ENCODE results near the gene SUFU. TPM values are rescaled to one million over a fixed set of nuclear protein-coding genes. Genes with fewer than 3 reads are reported as not detected.

The SUFU gene
- total and polyA plus RNA-seq, 4 donors: 1.8 to 3.8 (median 2.9) TPM

DNA sequence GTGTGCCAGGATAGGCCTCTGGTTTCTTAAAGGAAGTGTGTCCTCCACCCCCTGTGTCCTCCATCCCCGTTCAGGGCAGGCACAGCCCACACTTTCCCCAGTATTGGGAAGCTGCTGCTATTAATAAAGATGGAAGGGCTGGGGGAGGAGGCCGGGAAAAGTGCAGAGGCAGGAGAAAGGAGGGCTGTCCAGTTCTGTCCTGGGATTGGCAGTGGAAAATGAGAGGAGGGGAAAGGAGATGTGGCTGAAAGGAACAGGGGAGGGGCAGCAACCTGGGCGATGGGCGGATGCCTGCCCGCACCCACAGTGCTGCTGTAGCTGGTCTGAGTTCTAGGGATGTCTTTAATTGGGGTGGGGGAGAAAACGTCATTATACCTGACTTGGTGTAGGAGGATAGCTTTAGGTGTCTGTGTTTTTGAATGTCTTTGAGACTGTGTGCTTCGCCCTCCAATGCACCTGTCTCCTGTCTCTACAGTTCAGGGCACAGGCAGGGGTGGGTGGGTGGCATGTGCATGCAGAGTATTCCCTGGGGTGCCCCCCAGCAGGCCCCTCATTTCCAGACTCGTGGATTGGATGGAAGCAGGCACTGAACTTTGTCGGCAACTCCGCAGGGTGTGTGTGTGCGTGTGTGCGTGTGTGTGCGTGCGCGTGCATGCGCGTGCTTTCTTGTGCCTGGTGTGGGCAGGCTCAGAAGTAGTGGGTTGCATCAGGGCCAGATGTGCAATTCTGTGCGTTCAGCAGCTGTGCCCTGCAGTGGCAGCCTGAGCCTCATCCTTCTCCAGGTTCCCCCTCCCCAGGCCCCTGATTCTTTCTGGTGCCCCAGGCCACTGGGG, 143.1 kb downstream of the SUFU start:
- no peaks in the 10 kb centered on the region for H3K27me3 ChIP-seq (ENCODE audit: control insufficient read depth in 4 of 4, insufficient read depth in 4 of 4, low read length in 3 of 4)
- peaks cover 0 to 3% (median 0%) of the 10 kb centered on the region in 4 donors for H3K36me3 ChIP-seq (ENCODE audit: control insufficient read depth in 4 of 4, insufficient read depth in 3 of 4, low read depth in 1 of 4, low read length in 3 of 4)
- peaks cover 27 to 53% (median 46%) of the 10 kb centered on the region in 4 donors for H3K4me1 ChIP-seq (ENCODE audit: control insufficient read depth in 4 of 4, insufficient read depth in 4 of 4, low read length in 3 of 4)
- no peak for DNase-seq (ENCODE audit: low spot score)
- H3K9me3 ChIP-seq (ENCODE audit: control insufficient read depth in 4 of 4, low read length in 3 of 4): no peaks in the 10 kb centered on the region
- H3K4me3 ChIP-seq (ENCODE audit: low read depth in 1 of 3, low read length in 3 of 3): peak overlapping the region; percentile 78 to 93 (median 91)
- peak overlapping the region; percentile 99 for H3K27ac ChIP-seq (ENCODE audit: low read depth in 1 of 2, low read length in 2 of 2)
- TF ChIP-seq TAF1 (conservative IDR thresholded peaks at IDR 0.05) (no peak), NR2F2 (IDR thresholded peaks at IDR 0.05) (no peak), HNF4A (conservative IDR thresholded peaks at IDR 0.05) (no peak), RAD21 (IDR thresholded peaks at IDR 0.05) (no peak), HNF4G (IDR thresholded peaks at IDR 0.05) (no peak), EGR1 (IDR thresholded peaks at IDR 0.05; ENCODE audit: low read depth in 2 of 2) (no peak), RXRA (IDR thresholded peaks at IDR 0.05) (no peak), FOXA2 (IDR thresholded peaks at IDR 0.05) (no peak), YY1 (IDR thresholded peaks at IDR 0.05) (no peak), ZBTB33 (IDR thresholded peaks at IDR 0.05) (no peak), SP1 (IDR thresholded peaks at IDR 0.05) (no peak), JUND (IDR thresholded peaks at IDR 0.05) (no peak), FOXA1 (IDR thresholded peaks at IDR 0.05) (no peak), GABPA (IDR thresholded peaks at IDR 0.05 in 1 of 2, conservative IDR thresholded peaks at IDR 0.05 in 1 of 2) (no peak)
- TF ChIP-seq, protein P1, sequence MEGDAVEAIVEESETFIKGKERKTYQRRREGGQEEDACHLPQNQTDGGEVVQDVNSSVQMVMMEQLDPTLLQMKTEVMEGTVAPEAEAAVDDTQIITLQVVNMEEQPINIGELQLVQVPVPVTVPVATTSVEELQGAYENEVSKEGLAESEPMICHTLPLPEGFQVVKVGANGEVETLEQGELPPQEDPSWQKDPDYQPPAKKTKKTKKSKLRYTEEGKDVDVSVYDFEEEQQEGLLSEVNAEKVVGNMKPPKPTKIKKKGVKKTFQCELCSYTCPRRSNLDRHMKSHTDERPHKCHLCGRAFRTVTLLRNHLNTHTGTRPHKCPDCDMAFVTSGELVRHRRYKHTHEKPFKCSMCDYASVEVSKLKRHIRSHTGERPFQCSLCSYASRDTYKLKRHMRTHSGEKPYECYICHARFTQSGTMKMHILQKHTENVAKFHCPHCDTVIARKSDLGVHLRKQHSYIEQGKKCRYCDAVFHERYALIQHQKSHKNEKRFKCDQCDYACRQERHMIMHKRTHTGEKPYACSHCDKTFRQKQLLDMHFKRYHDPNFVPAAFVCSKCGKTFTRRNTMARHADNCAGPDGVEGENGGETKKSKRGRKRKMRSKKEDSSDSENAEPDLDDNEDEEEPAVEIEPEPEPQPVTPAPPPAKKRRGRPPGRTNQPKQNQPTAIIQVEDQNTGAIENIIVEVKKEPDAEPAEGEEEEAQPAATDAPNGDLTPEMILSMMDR (IDR thresholded peaks at IDR 0.05; ENCODE audit: low read depth, low read length, missing input control): no peak
- TF ChIP-seq, protein P2, sequence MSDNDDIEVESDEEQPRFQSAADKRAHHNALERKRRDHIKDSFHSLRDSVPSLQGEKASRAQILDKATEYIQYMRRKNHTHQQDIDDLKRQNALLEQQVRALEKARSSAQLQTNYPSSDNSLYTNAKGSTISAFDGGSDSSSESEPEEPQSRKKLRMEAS (IDR thresholded peaks at IDR 0.05): no peak
- TF ChIP-seq, protein P3, sequence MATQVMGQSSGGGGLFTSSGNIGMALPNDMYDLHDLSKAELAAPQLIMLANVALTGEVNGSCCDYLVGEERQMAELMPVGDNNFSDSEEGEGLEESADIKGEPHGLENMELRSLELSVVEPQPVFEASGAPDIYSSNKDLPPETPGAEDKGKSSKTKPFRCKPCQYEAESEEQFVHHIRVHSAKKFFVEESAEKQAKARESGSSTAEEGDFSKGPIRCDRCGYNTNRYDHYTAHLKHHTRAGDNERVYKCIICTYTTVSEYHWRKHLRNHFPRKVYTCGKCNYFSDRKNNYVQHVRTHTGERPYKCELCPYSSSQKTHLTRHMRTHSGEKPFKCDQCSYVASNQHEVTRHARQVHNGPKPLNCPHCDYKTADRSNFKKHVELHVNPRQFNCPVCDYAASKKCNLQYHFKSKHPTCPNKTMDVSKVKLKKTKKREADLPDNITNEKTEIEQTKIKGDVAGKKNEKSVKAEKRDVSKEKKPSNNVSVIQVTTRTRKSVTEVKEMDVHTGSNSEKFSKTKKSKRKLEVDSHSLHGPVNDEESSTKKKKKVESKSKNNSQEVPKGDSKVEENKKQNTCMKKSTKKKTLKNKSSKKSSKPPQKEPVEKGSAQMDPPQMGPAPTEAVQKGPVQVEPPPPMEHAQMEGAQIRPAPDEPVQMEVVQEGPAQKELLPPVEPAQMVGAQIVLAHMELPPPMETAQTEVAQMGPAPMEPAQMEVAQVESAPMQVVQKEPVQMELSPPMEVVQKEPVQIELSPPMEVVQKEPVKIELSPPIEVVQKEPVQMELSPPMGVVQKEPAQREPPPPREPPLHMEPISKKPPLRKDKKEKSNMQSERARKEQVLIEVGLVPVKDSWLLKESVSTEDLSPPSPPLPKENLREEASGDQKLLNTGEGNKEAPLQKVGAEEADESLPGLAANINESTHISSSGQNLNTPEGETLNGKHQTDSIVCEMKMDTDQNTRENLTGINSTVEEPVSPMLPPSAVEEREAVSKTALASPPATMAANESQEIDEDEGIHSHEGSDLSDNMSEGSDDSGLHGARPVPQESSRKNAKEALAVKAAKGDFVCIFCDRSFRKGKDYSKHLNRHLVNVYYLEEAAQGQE (IDR thresholded peaks at IDR 0.05): no peak
- TF ChIP-seq, protein P4, sequence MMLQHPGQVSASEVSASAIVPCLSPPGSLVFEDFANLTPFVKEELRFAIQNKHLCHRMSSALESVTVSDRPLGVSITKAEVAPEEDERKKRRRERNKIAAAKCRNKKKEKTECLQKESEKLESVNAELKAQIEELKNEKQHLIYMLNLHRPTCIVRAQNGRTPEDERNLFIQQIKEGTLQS (IDR thresholded peaks at IDR 0.05): no peak
- H3K9ac ChIP-seq (ENCODE audit: low read depth in 1 of 2, low read length in 2 of 2): peak overlapping the region; percentile 92 to 99
- WGBS: 45% methylated on average over 18 of the region's 18 CpGs
